HG03103 (cell line): ENCODE results near the gene TNS3.
"Not testable (repeated sequence)": the region's sequence is repeated elsewhere in the genome, so short reads cannot be mapped to it uniquely, and the experiment has no call there.

Source experiments
- ATAC-seq: cut with Tn5 transposase; IDR thresholded peaks from one replicate; pipeline ENCODE4 v1.9.1; 2021; ENCODE audit warnings: low read depth; ENCODE audit not compliant: unreplicated experiment

TNS3 gene

DNA sequence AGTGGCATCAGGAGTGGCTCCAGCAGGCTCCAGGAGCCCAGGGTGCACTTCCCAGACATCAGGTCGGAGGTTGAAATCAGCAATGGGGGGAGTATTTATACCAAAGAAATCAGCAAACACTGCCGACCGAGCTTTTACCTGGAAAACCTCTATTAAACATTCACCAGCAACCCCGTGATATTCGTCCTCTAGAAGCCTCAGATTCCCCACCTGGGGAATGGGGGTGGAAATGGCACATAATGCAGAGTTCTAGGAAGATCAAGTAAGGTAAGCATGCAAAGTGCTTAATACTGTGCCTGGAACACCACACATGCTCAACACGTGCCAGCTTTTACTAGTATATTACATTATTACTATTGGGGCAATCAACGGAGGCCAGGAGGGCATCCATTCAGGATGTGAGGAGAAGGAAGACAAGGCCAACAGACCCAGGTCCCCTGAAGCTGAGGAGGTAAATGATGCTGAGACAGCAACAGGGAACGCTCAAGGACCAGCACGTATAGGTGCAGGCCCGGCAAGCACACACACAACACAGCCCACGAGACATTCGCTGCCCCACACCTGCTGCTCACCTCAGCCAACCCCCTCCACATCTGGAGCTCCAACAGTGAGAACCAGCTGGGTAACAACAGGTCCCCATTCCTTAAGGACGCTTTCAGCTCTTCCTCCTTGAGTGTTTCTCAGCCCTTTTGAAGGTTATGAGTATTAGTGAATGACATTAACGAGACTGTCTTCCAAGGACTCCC lies 125.5 kb downstream of the TNS3 start:
- ATAC-seq: no peak

DNA sequence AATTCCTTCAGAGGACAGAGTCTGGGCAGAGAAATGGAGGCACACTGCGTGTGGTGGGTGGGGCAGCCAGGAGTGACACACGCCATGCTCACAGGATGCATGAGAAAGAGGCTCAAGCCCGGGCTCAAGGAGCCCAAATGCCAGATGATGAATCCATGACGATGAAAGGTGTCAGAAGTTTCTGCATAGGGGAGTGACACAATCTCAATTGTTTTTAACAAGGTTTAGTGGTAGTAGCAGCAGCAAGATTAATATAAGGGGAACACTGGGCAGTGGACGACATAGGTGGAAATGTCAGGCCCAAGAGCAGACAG lies 126.1 kb downstream of the TNS3 start:
- ATAC-seq: no peak

GRCh38 chr7:47454974-47455871 lies 126.7 kb downstream of the TNS3 start:
- ATAC-seq: no peak

DNA sequence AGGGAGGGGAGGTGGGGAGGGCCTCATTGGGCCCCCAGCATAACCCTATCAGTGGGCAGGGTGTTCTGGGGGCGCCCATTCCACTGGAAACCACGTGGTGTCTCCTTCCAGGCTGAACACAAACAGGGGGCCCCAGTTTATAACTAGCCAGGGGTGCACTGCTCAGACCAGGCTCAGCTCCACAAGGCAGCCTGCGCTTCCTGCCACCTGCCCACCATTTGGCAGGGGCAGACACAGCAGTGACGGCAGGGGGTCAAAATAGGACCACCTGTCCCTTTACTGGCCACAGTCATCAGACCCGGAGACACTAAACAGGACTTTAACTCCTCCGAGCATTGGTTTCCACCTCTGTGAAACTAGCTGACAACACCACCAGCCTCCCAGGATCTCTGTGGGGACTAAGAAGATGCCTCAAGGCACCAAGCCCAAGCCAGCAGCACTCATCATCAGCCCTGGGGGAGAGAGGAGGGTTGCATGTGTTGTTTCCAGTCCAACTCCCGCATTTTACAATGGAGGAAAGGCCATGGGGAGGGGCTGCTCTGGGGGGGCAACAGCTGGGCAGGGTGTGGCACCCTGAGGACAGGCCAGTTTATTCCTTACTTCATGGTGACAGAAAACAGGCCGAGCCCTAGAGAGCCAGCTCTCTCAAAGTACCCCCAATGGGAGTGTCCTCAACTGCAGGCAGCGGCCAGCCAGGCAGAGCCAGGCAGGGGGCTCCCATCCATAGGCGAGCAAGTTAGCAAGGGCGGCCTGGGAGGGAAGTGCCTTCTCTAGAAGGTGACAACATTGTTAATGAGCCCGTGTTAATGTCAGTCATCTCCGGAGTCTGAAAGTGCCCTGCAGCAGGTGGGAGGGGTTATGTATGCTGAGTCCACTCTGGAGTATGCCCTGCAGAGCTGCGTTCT lies 127.6 kb downstream of the TNS3 start:
- no peak for ATAC-seq

GRCh38 chr7:47453093-47454061 lies 128.5 kb downstream of the TNS3 start:
- no peak for ATAC-seq

DNA sequence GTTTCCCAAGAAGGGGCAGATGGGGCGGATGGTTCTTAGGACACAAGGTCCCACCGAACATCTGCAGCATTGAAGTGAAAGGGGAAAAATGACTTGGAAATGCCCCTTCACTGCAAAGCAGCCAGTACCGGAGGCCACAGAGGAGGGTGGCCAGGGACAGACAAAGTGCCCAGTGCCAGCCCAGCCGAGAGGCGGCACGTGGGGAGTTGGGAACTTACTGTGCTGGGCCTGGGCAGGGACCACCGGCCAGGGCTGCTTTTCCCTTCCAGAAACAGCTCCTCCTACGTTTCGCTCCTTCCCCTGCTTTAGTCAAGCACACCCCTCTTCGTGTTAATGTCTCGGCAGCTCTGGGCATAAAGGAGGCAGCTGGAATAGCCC lies 129.2 kb downstream of the TNS3 start:
- ATAC-seq: no peak

DNA sequence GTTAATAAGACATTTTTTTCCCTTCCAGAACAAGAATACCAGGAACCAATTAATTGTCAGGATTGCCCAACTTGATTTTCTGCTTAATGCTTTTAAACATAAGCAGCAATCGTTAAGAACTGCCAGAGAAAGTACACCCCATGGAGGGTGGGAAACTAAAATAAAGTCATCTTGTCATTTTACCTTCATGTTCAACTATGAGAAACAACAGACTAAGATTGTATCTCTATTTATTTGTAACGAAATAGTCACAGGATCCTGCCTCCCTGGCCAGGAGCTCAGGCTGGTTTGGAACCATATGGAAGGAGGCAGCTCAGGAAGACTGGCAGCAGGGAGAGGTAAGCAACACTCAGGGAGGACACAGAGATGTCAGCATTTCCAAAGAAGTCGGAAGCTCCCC lies 129.6 kb downstream of the TNS3 start:
- ATAC-seq: no peak

DNA sequence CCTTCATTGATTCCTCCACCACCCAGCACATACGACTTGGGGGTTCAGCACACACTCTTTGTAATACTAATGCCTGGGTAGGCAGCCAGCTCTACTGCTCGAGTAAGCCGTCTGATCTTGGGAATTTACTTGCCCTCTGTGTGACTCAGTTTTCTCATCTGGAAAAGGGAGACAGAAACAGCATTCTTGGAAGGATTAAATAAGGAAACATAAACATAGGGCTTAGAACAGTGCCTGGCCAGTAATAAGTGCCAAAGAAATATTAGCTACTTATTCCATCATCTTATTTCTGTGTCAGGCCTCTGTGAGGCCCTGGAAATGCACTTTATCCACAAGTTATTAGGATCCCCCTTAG lies 130.1 kb downstream of the TNS3 start:
- ATAC-seq: no peak

DNA sequence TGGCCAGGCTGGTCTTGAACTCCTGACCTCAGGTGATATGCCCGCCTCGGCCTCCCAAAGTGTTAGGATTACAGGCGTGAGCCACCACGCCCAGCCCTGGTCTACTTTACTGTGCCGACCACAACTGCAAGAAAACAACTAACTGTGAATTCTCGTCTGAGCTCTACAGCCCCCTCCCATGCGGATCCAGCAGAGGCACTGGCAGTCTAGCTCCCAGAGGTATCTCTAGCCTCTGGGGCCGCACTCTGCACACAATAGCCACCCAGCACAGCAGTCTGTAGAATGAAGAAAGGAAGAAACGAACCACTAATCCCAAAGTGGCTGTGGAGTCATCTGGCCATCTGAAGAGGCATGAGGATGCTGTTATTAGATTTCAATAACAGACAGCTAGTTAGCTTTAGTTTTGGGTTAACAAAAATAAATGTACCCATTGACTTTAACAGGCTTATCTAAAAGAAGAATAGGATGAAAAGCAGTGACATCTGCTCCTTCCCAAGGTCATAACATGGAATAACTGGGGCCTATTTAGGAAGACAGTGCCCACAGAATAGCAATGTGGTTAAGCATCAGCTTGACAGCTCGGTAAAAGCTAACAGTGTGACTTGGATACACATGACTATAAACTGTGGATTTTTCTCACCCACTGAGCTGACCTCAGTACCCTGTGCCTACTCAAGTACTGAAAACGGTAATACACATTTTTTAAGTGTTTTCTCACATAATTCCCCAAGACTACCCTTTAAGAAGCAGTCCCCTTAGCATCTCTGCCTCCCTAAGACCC lies 131.9 kb downstream of the TNS3 start:
- ATAC-seq: no peak

- no peak for ATAC-seq
Measured at GRCh38 chr7:47448971-47449370, 132.9 kb downstream of the TNS3 start.

- ATAC-seq: no peak
Measured at GRCh38 chr7:47447621-47448349, 134.1 kb downstream of the TNS3 start.

- ATAC-seq: no peak
Measured at GRCh38 chr7:47446871-47447466, 134.9 kb downstream of the TNS3 start.

- ATAC-seq: no peak
Measured at GRCh38 chr7:47444376-47445098, 137.4 kb downstream of the TNS3 start.

DNA sequence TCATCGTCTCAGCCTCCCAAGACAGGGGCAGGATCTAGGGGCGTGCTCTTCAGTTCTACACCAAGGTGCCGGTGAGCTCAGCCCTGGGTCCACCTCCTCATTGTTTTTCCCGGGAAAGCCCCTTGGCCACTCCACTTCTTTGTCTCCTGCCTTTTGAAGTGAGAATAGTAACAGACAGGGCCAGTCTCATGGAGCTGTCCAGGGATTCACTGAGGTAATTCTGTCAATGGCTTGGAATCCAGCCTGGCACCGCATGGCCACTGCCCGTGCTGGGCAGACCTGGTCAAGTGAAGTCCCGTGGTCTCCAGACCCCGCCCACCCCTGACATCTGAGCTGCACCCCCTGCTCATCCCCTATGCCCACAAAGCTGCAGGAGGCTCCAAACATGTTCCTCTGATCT lies 138.9 kb downstream of the TNS3 start:
- no peak for ATAC-seq

GRCh38 chr7:47442605-47442865 lies 139.4 kb downstream of the TNS3 start:
- no peak for ATAC-seq

- ATAC-seq: no peak
Measured at GRCh38 chr7:47441796-47442604, 139.9 kb downstream of the TNS3 start.

GRCh38 chr7:47441048-47441447 lies 140.9 kb downstream of the TNS3 start:
- not testable (repeated sequence) for ATAC-seq
